Cardiac septum (tissue), 1 donor: Measurements from ENCODE around the gene SSBP3. TPM values are rescaled to one million over a fixed set of nuclear protein-coding genes. Genes with fewer than 3 reads are reported as not detected.

ENCODE experiments used
- DNase-seq: peaks from one replicate; pipeline ENCODE4 v3.0.0-alpha.2; 2020; ENCODE audit warnings: low spot score
- intact Hi-C: fragments of 100-400 bp; cut with DNase I; formaldehyde crosslinking; loops from one replicate; pipeline ENCODE4 v1.14.0; 2022
- total RNA-seq: library from RNA; stranded (reverse); fragmentation: NEBNext Ultra II Directional; extraction: Animal tissue kit (Norgen Biotek cat#: 25700); gene quantifications from one replicate; pipeline ENCODE4 v1.2.1, GENCODE V29; 2021
- donor health status: DM: no; HTN: no; CAD: no.

SSBP3 gene
- total RNA-seq, 1 donor from 2014 or later = 45.4 TPM

DNA sequence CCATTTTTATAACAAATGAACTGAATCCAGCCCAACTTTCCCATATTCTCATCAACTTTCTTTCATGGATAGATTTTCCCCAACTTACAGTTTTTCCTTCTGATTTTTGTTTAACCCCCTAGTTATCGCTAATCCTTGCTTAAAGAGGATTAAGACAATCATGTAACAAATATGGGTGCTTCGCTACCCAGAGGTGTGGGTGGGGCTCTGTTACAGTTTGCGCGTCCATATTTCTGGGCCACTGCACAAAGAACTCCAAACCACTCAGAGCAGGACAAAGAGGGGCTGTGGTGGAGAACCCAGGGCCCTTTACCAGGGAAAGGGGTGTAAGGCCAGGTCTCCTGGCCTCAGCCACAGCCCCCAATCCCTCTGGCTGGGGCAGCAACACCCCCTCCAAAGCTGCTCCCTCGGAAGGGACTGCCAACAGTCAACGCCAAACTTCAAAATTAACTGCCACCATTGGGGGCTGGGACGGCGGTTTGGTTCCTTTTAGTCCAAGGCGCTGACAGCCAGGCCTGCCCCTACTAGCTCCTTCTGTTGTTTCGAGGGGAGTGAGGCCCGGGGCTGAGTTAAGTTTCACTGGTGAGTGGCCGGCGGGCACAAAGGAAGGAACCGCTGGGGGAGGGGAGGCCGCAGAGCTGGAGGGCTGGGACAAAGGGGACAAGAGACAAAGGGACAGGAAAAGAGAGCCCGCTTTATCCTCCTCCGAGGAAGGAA, 27.9 kb downstream of the SSBP3 start:
- no peak for DNase-seq
- intact Hi-C loops = no loop called here

DNA sequence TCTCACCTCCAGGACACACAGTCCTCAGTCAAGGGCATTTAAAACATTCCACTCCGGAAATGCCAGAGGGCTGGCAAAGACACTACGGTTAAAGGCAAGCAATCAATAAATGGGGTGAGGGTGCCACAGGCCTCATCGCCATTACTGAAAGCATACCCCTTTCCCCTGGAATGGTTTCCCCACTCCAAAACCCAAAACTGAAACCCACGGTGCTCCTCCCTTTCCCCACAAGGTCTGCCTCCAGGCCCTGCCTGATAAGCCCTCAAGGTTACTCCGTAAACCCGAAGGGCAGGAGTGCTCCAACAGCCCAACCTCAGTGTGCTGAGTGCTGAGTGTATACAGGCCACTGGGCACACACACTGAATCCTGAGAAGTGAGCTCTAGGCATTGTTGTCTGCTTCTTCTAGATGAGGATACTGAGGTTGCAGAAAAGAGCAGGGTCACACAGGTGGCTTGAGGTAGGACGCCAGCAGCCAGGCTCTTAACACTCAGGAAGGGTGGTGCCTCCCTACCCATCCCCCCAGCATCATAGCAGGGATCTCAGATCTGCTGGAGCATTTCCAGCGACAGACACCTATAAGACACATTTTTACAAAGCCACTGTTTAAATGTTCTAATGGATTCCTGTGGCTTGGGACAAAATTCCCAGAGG, 29.0 kb downstream of the SSBP3 start:
- intact Hi-C loops = no loop called here
- DNase-seq = no peak

DNA sequence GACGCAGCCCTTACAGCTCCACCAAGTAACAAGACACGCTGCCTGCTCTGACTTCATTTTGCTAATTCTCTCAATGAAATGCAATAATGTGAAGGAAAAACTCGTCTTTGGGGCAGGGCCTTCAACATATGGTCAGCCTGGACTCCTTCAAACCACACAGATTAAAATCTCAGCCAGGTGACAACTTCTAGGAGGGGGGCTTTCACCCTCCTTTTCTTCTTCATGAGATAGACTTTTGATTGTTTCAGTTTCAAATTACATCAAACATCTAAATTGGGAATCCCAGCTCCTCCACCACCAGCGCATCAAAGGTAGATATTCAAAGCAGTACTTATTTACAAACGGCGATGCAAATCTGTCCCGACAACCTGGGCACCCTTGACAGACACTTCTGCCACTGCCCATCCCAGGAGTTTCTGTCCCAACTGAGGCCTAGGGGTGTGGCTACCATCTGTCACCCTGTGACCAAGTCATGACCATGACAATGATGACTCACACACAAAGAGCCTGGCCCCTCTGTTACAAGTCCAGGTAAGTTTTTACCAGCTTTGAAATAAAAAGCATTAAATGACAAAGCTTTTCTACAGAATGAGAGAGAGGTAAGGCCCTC, 29.7 kb downstream of the SSBP3 start:
- intact Hi-C loops = no loop called here
- DNase-seq = no peak

DNA sequence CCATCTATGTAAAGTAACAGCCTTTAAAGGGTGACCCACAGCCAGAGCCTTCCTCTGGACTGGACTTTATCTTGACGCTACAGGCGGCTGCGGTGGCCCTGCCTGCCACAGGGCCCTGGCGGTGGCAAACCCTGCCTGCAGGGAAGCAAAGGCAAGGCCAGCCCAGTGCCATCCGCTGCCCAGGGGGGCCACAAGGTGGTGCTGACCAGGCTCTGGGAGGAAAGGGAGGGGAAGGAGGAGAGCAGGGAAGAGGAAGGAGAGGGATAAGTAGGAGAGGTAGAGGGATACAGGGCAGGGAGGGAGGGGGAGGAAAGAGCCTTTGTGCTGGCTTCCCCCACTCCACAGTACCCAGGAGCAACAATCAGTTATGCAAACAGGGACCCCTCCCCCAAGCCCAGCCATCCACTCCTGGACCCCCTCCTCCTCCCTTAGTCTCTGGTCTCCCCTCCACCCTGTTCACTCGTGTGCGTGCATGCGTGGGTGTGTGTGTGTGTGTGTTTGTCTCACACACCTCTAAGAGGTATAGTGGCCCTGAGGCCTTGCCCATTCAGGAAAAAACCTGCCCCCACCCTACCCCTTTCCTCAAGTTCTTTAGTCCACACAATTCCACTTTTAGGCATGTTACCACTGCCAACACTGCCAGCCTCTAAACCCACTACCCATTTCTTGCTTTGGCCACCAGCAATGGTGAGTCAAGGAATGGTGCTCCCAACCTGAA, 30.3 kb downstream of the SSBP3 start:
- intact Hi-C loops = no loop called here
- DNase-seq = no peak

DNA sequence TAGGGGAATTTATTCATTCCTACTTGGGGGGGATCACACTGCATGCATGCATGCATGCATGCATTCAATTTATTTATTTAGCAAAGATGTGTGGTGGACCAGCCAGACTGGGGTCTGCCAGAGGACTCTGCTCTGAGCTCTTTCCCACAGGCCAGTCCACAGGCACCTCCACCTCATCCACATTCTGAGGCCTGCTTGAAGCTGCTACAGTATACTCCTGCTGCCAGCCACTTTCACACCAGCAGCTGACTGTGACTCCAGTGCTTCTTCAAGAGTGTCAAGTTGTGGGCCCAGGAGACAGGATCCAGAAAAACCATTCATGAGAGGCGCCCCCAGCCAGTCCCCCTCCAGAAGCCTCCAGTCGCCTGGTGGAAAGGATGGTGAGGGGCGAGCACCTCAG, 30.9 kb downstream of the SSBP3 start:
- no peak for DNase-seq
- intact Hi-C loops = no loop called here

DNA sequence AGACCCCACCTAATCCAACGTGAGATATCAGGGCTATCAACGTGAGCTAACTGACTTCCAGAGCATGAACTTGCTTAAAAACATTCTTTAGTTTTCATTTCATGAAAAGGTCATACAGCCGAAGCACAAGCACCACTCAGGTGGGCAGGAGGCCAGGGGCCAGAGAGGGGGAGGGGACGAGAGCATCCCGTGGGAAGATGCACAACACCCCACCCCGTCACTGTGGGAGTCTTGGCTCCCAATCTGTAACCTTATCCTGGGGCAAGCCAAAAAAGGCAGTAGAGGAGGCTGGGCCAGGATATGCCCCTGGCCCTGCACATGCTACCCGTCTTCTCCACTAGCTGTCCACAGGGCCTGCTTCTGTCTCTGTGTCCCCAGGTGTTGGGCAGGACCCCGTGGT, 31.4 kb downstream of the SSBP3 start:
- no peak for DNase-seq
- intact Hi-C loops = no loop called here

DNA sequence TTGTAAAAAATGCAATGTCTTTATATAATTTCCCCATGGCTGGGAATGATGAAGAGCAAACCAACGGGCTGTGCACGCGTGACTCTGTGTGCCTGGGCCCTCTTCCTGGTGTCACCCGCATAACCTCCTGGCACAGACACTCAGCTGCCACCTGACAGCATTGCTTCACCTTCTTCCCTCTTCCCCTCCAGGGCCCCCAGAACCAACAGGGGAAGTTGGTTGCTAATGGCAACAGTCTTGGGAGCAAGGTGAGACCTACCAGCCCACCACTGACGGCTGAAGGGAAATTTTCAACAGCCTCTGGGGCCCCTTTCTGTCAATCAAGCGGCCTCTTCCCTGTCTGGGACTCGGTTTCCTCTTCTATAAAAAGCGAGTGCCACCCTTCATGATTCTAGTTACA, 33.2 kb downstream of the SSBP3 start:
- DNase-seq = no peak
- intact Hi-C loops = no loop called here

DNA sequence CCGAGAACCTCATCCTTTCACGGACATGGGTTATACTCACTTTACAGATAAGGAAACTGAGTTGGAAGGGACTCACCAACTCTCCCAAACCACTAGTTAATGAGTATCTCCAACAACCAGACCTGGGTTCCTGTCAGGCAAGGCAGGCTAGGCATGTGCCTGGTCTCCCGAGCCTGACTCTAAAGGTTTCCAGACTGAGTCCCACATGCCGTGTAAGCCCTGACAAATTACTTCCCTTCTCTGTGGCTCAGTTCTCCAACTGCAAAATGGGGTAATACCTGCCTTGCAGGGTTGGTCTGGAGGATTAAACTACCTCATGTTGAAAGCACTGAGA, 34.3 kb downstream of the SSBP3 start:
- DNase-seq = no peak
- intact Hi-C loops = no loop called here

DNA sequence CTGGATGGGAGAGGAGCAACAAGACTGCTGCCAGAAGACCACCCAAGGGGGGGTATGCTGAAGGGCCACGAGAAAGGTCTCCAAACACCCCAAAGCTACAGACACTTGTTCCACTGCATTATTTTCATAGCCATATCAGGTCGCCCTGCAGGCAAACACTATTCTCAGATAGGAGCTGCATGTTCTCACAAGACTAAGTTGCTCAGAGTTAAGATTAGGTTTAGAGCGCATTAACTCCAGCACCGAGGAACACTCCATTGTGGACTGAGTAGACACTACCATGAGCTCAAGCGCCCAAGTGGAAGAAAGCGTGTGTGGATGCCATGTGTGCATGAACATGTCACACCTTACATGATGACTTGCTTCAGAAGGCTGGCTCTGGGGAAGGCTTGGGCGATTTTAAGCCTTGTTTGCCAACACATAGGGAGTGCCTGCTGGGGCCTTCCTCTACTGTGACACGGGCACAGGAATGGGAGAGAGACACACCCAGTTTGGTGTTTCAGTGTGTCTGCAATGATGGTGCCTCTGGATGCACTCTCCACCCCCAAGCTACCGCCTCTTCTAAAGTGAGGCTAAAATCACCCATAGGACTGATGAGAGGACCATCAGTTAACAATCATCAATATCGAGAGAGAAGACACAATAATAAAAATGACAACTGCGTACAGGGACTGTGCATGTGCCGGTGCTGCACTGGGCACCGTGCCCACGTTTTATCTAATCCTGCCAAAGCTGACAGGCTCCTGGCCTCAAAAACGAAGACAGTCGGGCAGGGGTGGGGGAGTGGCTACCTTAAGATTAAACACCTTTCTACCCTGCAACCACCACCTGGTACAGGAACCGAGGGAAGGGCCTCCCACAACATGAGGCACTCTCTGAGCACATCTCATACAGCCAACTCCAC, 34.9 kb downstream of the SSBP3 start:
- intact Hi-C loops = no loop called here
- DNase-seq = no peak

DNA sequence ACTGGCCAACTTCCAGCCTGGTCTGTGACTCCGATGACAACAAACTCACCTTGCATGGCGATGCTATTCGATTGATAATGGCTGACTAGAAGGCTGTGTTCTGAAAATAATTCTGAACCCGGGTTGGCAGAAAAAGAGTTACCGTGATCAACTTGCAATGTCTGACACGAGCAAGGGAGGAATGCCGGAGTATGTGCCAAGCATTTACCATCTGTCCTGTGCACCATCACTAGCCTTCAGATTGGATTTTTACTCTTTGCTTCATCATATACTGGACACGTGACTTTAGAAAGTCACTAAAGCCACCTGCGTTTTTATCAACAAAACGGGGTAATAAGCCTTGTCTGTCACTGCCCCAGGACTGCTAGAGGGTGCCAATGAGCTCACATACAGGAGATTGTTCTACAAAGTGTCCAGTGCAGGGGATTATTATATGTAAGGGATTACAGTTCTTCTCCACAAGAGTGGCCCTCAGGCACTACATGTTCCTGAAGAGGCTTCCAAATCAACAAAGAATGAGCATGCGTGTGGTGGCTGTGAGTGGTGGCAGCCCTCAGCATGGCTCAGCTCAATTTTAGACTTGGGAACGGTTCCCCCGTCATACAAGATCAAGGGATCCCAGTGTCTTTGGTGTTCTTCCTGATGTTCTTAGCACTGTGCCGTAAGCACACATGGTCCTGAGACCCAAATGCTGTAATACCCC, 35.8 kb downstream of the SSBP3 start:
- no peak for DNase-seq
- intact Hi-C loops = no loop called here

DNA sequence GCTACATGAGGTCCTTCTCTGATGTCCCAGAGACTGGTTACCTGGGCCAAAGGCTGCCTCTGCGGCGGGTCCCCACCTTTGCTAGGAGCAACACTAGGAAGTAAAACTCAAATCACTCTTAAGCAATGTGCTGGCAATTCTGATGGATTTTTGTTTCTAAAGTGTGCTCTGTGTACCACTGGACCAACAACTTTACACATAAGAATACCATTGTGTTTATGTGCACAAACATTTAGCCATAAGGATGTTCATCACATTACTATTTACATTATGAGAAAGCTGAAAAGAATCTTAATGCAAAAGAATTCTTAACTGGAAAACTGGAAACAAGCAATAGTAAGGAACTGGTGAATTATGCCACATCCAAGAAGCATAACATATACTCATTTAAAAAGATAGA, 38.6 kb downstream of the SSBP3 start:
- DNase-seq = no peak
- intact Hi-C loops = no loop called here

DNA sequence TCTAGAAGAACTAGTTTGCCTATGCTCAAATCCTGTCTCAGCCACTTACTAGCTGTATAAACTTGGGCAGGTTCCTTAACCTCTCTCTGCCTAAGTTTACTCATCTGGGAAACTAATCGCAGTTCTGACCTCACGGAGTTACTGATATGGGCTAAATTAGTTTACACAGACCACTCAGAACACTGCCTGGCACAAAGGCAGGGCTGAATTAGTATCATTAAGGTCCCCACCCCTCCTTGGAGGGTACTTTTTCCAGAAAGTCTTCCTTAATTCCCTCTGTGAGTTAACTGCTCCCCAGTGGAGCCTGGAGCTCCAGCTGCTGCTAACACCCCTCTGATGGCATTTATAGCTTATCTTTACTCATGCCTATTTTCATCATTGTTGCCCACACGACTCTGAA, 40.3 kb downstream of the SSBP3 start:
- no peak for DNase-seq
- intact Hi-C loops = no loop called here

DNA sequence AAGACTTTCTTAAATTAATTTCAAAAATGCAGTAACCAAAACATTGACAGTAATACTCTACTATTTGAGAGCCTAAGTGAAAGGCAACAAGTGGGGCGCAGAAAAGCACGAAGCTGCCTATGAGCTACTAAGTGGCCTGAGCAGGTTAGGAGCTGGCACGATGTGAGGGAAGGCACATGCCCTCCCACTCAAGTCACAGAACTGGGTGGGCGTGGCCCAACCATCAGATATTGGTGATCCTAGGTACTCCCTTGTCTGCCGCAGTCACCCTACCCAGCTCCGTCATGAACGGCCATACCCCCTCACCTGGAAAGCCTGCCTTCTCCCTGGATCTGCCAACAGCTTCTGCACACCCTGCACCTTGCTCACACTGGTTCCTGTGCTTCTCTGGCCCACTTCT, 40.8 kb downstream of the SSBP3 start:
- DNase-seq = no peak
- intact Hi-C loops = no loop called here

DNA sequence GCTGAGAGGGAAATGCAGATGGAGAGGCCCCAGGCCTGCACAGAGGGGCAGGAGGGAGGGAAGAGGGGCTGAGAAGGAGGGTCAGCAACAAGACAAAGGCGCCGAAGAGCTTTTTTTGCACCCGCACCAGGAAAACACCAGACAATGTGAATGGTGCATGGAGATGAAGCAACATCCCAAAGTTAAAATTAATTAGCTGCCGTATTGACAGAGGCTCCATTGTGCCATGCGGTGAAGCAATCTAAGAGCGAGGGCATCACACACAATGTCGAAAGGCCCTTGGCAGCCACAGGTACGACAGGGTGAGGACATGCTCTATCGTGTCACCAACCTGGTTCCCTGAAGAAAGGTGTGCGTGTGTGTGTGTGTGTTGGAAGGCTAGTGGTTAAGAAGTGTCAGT, 41.2 kb downstream of the SSBP3 start:
- intact Hi-C loops = no loop called here
- DNase-seq = no peak

DNA sequence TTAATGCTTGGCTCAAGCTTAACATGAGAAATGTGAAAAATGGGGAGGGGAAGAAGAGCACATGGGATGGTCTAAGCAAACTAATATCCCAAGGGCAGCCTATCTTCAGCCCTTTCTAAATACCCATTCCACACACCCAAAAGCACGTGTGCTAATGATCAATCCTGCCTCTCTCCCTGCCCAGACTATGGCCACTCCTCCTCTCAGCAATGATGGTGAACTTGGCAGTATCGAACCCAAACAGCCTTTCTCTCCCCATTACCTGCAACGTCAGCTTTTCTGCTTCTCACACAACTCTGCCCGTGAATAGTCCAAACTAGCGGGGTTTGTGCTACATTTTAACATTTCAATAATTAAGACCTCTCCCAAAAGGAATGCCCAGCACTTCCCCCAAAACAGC, 41.6 kb downstream of the SSBP3 start:
- intact Hi-C loops = no loop called here
- no peak for DNase-seq

DNA sequence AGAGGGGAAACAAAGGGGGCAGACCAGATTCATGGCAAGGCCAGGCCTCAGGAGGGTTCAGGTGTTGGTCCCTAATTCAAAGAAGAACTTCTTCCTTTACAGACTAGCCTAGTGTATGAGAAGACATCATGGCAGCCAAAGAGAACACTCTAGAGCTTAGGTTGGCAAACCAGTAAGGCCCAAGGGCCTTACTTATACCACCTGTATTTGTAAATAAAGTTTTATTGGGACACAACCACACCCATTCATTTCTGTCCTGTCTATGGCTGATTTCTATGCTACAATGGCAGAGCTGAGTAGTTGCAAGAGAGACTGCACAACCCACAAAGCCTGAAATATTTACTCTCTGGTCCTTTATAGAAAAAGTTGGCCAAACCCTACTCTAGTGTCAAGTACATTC, 42.3 kb downstream of the SSBP3 start:
- intact Hi-C loops = no loop called here
- DNase-seq = no peak

DNA sequence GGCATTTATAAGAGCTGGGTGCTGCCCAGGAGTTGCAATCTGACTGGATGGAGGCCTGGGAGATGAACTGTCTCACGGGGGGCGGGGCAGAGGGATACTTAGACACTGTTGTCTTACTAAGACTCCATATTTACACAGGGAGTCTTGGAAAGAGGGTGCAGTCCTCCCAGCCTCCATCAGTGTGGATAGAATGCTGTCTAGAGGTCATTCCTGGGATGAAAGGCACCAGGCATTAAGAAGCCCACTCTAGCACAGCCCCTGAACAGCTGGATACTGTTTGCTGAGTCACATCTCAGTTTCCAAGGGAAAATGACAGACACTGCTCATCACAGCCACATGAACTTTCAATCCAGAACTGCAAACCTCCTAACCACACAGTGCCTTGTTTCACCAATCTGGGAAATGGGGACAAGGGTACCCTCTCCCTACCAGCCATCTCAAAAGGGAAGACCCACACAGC, 43.3 kb downstream of the SSBP3 start:
- DNase-seq = no peak
- intact Hi-C loops = no loop called here

DNA sequence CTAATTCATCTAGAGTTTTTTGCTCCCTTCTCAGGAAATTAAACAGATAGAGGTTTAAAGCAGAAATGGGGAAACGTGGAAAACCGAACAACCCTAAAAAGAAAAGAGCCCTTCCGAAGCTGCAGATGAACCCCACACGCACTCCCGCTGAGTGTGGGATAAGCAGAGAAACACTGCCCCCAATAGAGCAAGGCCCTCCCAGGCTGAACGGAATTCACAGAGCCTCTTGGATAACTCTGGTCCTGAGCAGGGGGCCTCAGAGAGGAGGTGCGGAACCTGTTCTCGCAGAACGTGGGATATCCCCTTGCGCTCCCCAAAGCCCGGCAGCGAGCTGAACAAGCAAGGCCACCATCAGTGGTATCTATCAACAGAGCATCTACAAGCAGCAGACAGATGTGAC, 44.9 kb downstream of the SSBP3 start:
- intact Hi-C loops = no loop called here
- no peak for DNase-seq
